ENCODE measurements around the gene ELL2.

DNA sequence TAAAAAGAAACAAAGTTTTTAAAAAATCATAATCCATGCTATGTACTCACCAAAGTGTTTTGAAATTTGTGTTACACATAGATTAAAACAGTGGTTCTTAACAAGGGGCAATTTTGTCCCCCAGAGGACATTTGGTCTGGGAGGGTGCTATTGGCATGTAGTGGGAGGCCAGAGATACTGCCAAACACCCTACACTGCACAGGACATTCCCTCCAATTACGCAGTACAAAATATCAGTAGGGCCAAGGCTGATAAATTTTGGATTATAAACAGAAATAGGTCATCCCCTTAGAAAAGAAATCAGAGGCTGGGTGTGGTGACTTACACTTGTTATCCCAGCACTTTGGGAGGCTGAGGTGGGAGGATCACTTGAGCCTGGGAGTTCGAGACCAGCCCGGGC lies 38.9 kb downstream of the ELL2 start:
- no peak for TF ChIP-seq EZH2phosphoT487 (IDR thresholded peaks at IDR 0.05)
- TF ChIP-seq, protein P1, sequence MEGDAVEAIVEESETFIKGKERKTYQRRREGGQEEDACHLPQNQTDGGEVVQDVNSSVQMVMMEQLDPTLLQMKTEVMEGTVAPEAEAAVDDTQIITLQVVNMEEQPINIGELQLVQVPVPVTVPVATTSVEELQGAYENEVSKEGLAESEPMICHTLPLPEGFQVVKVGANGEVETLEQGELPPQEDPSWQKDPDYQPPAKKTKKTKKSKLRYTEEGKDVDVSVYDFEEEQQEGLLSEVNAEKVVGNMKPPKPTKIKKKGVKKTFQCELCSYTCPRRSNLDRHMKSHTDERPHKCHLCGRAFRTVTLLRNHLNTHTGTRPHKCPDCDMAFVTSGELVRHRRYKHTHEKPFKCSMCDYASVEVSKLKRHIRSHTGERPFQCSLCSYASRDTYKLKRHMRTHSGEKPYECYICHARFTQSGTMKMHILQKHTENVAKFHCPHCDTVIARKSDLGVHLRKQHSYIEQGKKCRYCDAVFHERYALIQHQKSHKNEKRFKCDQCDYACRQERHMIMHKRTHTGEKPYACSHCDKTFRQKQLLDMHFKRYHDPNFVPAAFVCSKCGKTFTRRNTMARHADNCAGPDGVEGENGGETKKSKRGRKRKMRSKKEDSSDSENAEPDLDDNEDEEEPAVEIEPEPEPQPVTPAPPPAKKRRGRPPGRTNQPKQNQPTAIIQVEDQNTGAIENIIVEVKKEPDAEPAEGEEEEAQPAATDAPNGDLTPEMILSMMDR (IDR thresholded peaks at IDR 0.05) = no peak

All from neural progenitor cell (in vitro differentiated cells).